CD4-positive, alpha-beta T cell (primary cell): ENCODE results near the gene PTPRT. TPM values are rescaled to one million over a fixed set of nuclear protein-coding genes. Genes with fewer than 3 reads are reported as not detected.

Experiments used
- ATAC-seq: fragments of 200-7000 bp; cut with Tn5 transposase; one replicate; pipeline ENCODE4 v1.10.0; 2022; ENCODE audit warnings: mild to moderate bottlenecking; ENCODE audit not compliant: poor library complexity
- CTCF ChIA-PET: fragments of 350-600 bp; sonication (Branson Sonifier 250); formaldehyde crosslinking; loops from one replicate; lab custom pipeline; 2021; ENCODE audit warnings: antibody characterized with exemption, inconsistent platforms; lab: Charles Lee
- POLR2A ChIA-PET: fragments of 350-600 bp; sonication (Branson Sonifier 250); formaldehyde crosslinking; loops from one replicate; lab custom pipeline; 2021; ENCODE audit warnings: antibody characterized with exemption, inconsistent platforms; lab: Charles Lee
- DNase-seq, 14 experiments: peaks; one replicate each; pipeline ENCODE4 v3.0.0-alpha.2; 2013 to 2020; ENCODE audit warnings: mixed read lengths in 2 of 14
- H3K27ac ChIP-seq, 2 donors: one replicate each; pipeline versions ENCODE4 v1.5.1 to v1.7.0; 2013; ENCODE audit warnings: low read length in 2 of 2, low read depth in 1 of 2, mild to moderate bottlenecking in 1 of 2
- H3K27me3 ChIP-seq, 2 experiments: 1 replicate in 1 of 2; 2 replicates in 1 of 2; pipeline versions ENCODE4 v1.6.1 to v1.7.0; 2013; ENCODE audit warnings: low read length in 2 of 2, control low read depth in 1 of 2, mild to moderate bottlenecking in 1 of 2, moderate library complexity in 1 of 2; ENCODE audit not compliant: insufficient read depth in 2 of 2, control insufficient read depth in 1 of 2
- H3K36me3 ChIP-seq: one replicate; pipeline ENCODE4 v1.6.1; 2013; ENCODE audit warnings: low read length, control low read depth; ENCODE audit not compliant: insufficient read depth
- H3K4me1 ChIP-seq: one replicate; pipeline ENCODE4 v1.6.1; 2013; ENCODE audit warnings: low read length, control low read depth; ENCODE audit not compliant: insufficient read depth
- H3K4me3 ChIP-seq: one replicate; pipeline ENCODE4 v1.5.1; 2013; ENCODE audit warnings: mild to moderate bottlenecking, low read length, moderate library complexity
- H3K9me3 ChIP-seq, 2 experiments: 1 replicate in 1 of 2; 2 replicates in 1 of 2; pipeline versions ENCODE4 v1.6.1 to v1.7.0; 2013; ENCODE audit warnings: low read length in 2 of 2, mild to moderate bottlenecking in 2 of 2, control low read depth in 1 of 2, moderate library complexity in 1 of 2; ENCODE audit not compliant: control insufficient read depth in 1 of 2, insufficient read depth in 1 of 2
- H3K27ac Mint-ChIP-seq: one replicate; pipeline ENCODE4 v1.8.0; 2020; ENCODE audit warnings: mixed read lengths
- H3K27me3 Mint-ChIP-seq: one replicate; pipeline ENCODE4 v1.8.0; 2021; ENCODE audit warnings: mixed read lengths
- H3K36me3 Mint-ChIP-seq: one replicate; pipeline ENCODE4 v1.8.0; 2021; ENCODE audit warnings: low read depth, mixed read lengths
- H3K4me1 Mint-ChIP-seq: one replicate; pipeline ENCODE4 v1.8.0; 2021; ENCODE audit warnings: low read depth, mixed read lengths
- H3K4me3 Mint-ChIP-seq: one replicate; pipeline ENCODE4 v1.8.0; 2020; ENCODE audit warnings: mild to moderate bottlenecking, mixed read lengths
- H3K9me3 Mint-ChIP-seq: one replicate; pipeline ENCODE4 v1.8.0; 2020; ENCODE audit warnings: mixed read lengths
- intact Hi-C, 2 experiments: fragments of 100-400 bp; cut with DNase I in 1 of 2; cut with micrococcal nuclease in 1 of 2; formaldehyde crosslinking; loops; one replicate each; pipeline versions ENCODE4 v1.15.1 to v1.9.0; 2023 to 2025; cut with DNase I, micrococcal nuclease
- total RNA-seq, 174 experiments: library from RNA in 2 of 174; stranded (reverse) in 2 of 174; gene quantifications; one replicate each; pipeline ENCODE4 v1.2.3 and lab custom pipeline; 2021 to 2026
- TF ChIP-seq, protein P1 (sequence below): fragments of 200-600 bp; IDR thresholded peaks from one replicate; pipeline ENCODE4 v1.8.0; 2022; ENCODE audit warnings: antibody characterized with exemption, mild to moderate bottlenecking

Gene PTPRT
- total RNA-seq, 2 experiments from 2014 or later: not detected

DNA sequence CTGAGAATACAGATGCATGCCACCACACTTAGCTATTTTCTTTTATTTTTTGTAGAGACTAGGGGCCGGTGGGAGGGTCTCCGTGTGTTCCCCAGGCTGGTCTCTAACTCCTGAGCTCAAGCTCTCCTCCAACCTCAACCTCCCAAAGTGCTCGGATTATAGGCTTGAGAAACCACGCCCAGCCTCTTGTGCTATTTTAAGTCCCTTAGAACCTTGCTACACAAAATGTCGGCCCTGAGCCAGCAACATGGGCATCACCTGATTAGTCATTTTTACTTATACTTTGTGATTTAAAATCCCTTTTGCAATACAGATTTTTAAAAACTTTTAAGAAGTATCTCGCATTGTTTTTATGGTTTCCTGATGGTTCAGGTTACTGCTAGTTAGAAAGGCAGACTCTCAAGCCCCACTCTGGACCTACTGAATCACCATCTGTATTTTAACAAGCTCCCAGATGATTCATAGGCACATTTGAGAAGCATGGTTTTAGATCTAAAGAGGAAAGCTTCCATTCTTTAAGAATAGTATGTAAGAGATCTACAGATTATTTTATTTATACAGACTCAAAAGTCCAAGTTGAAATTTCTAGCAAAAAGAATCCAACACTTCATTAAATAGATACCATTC lies 186.3 kb downstream of the PTPRT start:
- no peak overlapping the region for H3K27ac ChIP-seq
- ChIA-PET CTCF (no interaction called here), POLR2A (no interaction called here)
- no peaks in the 10 kb centered on the region for H3K4me1 ChIP-seq
- H3K27me3 ChIP-seq: no peaks in the 10 kb centered on the region
- Mint-ChIP-seq H3K4me1 (no peaks in the 10 kb centered on the region), H3K9me3 (peaks cover 2% of the 10 kb centered on the region), H3K36me3 (no peaks in the 10 kb centered on the region), H3K4me3 (no peak overlapping the region), H3K27me3 (no peaks in the 10 kb centered on the region), H3K27ac (no peak overlapping the region)
- no peak overlapping the region for H3K4me3 ChIP-seq
- DNase-seq: no peak
- H3K9me3 ChIP-seq: no peaks in the 10 kb centered on the region
- no peak for ATAC-seq
- intact Hi-C loops: no loop called here
- H3K36me3 ChIP-seq: no peaks in the 10 kb centered on the region
- TF ChIP-seq, protein P1, sequence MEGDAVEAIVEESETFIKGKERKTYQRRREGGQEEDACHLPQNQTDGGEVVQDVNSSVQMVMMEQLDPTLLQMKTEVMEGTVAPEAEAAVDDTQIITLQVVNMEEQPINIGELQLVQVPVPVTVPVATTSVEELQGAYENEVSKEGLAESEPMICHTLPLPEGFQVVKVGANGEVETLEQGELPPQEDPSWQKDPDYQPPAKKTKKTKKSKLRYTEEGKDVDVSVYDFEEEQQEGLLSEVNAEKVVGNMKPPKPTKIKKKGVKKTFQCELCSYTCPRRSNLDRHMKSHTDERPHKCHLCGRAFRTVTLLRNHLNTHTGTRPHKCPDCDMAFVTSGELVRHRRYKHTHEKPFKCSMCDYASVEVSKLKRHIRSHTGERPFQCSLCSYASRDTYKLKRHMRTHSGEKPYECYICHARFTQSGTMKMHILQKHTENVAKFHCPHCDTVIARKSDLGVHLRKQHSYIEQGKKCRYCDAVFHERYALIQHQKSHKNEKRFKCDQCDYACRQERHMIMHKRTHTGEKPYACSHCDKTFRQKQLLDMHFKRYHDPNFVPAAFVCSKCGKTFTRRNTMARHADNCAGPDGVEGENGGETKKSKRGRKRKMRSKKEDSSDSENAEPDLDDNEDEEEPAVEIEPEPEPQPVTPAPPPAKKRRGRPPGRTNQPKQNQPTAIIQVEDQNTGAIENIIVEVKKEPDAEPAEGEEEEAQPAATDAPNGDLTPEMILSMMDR: no peak

DNA sequence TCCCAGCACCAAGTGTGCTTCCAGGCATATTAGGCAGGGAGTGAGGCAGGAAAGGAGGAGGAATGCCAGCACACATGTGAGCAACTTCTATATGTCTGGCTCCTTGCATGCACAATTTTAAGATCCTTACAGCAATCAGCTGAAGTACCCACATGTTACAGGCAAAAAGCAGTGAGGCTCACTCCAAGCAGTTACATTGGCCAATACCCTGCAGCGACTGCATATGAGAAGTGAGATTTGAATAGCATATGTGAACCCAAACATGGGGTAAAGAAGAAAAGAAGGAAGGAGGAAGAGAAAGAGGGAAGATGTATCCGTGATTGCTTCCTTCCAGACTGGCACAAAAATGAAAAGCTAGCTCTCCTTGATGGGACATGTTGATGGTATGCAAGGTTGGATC lies 193.6 kb downstream of the PTPRT start:
- no peaks in the 10 kb centered on the region for H3K9me3 ChIP-seq
- H3K4me3 Mint-ChIP-seq: no peak overlapping the region
- ChIA-PET POLR2A (no interaction called here), CTCF (no interaction called here)
- TF ChIP-seq, protein P1: no peak
- DNase-seq (no peak), ATAC-seq (no peak)
- H3K36me3 ChIP-seq: no peaks in the 10 kb centered on the region
- peaks cover 6% of the 10 kb centered on the region for H3K9me3 Mint-ChIP-seq
- H3K4me3 ChIP-seq: no peak overlapping the region
- no peaks in the 10 kb centered on the region for H3K36me3 Mint-ChIP-seq
- intact Hi-C loops: no loop called here
- no peak overlapping the region for H3K27ac Mint-ChIP-seq
- H3K4me1 Mint-ChIP-seq: no peaks in the 10 kb centered on the region
- H3K27me3 ChIP-seq: no peaks in the 10 kb centered on the region
- H3K27ac ChIP-seq: no peak overlapping the region
- no peaks in the 10 kb centered on the region for H3K27me3 Mint-ChIP-seq
- no peaks in the 10 kb centered on the region for H3K4me1 ChIP-seq

DNA sequence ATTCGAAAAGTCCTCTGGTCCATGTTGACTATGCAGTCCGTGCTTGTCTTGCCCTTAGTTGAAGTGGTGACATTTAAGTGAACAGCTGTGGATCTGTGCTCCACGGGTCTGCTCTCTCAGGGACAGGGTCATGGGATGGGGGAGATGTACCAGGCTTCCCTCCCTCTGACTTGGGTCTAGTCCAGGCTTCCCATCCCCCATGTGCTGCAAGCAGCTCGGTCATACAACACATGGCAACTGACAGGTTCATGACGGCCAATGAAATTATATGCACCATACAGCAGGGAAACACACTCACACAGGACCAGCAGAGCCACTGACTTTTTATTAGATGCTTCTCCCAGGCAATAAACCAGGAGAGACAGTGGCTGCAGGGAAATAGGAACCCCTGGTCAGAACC lies 201.4 kb downstream of the PTPRT start:
- no peak for DNase-seq
- TF ChIP-seq, protein P1: no peak
- Mint-ChIP-seq H3K27ac (no peak overlapping the region), H3K9me3 (no peaks in the 10 kb centered on the region), H3K4me3 (no peak overlapping the region), H3K4me1 (no peaks in the 10 kb centered on the region), H3K36me3 (no peaks in the 10 kb centered on the region), H3K27me3 (peaks cover 4% of the 10 kb centered on the region)
- no peaks in the 10 kb centered on the region for H3K27me3 ChIP-seq
- H3K36me3 ChIP-seq: no peaks in the 10 kb centered on the region
- H3K9me3 ChIP-seq: peaks cover 0 to 7% of the 10 kb centered on the region in 2 experiments
- ChIA-PET POLR2A (no interaction called here), CTCF (no interaction called here)
- no peak overlapping the region for H3K4me3 ChIP-seq
- no peaks in the 10 kb centered on the region for H3K4me1 ChIP-seq
- intact Hi-C loops: no loop called here
- no peak overlapping the region for H3K27ac ChIP-seq
- no peak for ATAC-seq
